Natural killer cell (primary cell): ENCODE data around the gene FARP2. TPM values are rescaled to one million over a fixed set of nuclear protein-coding genes. Genes with fewer than 3 reads are reported as not detected.

Source experiments
- ATAC-seq, 3 donors: fragments of 150-1000 bp in 2 of 3; fragments of 200-7000 bp in 1 of 3; cut with Tn5 transposase; 1 replicate in 1 of 3; 2 replicates in 2 of 3; pipeline ENCODE4 v1.10.0; 2021; ENCODE audit warnings: mild to moderate bottlenecking in 2 of 3, moderate library complexity in 2 of 3
- DNase-seq, 2 donors: peaks; one replicate each; pipeline versions ENCODE4 v3.0.0 to v3.0.0-alpha.2; 2013 to 2021; ENCODE audit warnings: mixed read lengths in 1 of 2
- H3K27ac ChIP-seq: one replicate; pipeline ENCODE4 v1.5.1; 2013; ENCODE audit warnings: mild to moderate bottlenecking, low read length
- H3K27me3 ChIP-seq: one replicate; pipeline ENCODE4 v1.6.1; 2013; ENCODE audit warnings: low read length; ENCODE audit not compliant: control insufficient read depth, insufficient read depth
- H3K36me3 ChIP-seq: one replicate; pipeline ENCODE4 v1.6.1; 2013; ENCODE audit warnings: low read length; ENCODE audit not compliant: control insufficient read depth, insufficient read depth
- H3K4me1 ChIP-seq: one replicate; pipeline ENCODE4 v1.6.1; 2013; ENCODE audit warnings: low read length; ENCODE audit not compliant: control insufficient read depth, insufficient read depth
- H3K4me3 ChIP-seq: one replicate; pipeline ENCODE4 v1.5.1; 2013; ENCODE audit warnings: low read length
- H3K9me3 ChIP-seq: one replicate; pipeline ENCODE4 v1.6.1; 2013; ENCODE audit warnings: low read length; ENCODE audit not compliant: control insufficient read depth, insufficient read depth
- H3K27ac Mint-ChIP-seq, 2 donors: one replicate each; pipeline ENCODE4 v1.8.0; 2022; ENCODE audit warnings: mild to moderate bottlenecking in 2 of 2, mixed read lengths in 2 of 2, moderate library complexity in 1 of 2
- H3K27me3 Mint-ChIP-seq, 2 donors: one replicate each; pipeline ENCODE4 v1.8.0; 2022; ENCODE audit warnings: low read depth in 2 of 2, mixed read lengths in 2 of 2
- H3K36me3 Mint-ChIP-seq: one replicate; pipeline ENCODE4 v1.8.0; 2022; ENCODE audit warnings: mixed read lengths
- H3K4me1 Mint-ChIP-seq, 2 donors: one replicate each; pipeline ENCODE4 v1.8.0; 2022; ENCODE audit warnings: mixed read lengths in 2 of 2
- H3K4me3 Mint-ChIP-seq: one replicate; pipeline ENCODE4 v1.8.0; 2022; ENCODE audit warnings: mild to moderate bottlenecking, moderate library complexity, mixed read lengths
- H3K9me3 Mint-ChIP-seq, 2 donors: one replicate each; pipeline ENCODE4 v1.8.0; 2022; ENCODE audit warnings: mixed read lengths in 2 of 2
- CTCF ChIP-seq: fragments of 200-600 bp; IDR thresholded peaks from one replicate; pipeline ENCODE4 v1.8.0; 2022; ENCODE audit warnings: antibody characterized with exemption
- WGBS: methylation state at CpG from one replicate; pipeline ENCODE4 v1.1.7; 2013; ENCODE audit warnings: missing lambda C conversion rate; ENCODE audit not compliant: insufficient coverage; 5-methylcytosine and 5-hydroxymethylcytosine counted together
- intact Hi-C: fragments of 100-400 bp; cut with micrococcal nuclease; formaldehyde crosslinking; loops from one replicate; pipeline ENCODE4 v1.14.2; 2022
- total RNA-seq, 4 donors: library from RNA; stranded (reverse); fragments of 120-200 nt in 1 of 4; gene quantifications; one replicate each; pipeline versions ENCODE4 v1.2.3 to v1.2.4, GENCODE V29; 2013 to 2022

Gene FARP2
- total RNA-seq, 3 donors from 2014 or later (not counting 1 experiment from before 2014, with no cell fraction given): 26.8 to 40.6 (median 31.6) TPM

- Mint-ChIP-seq H3K4me3 (no peak overlapping the region), H3K4me1 (no peaks in the 10 kb centered on the region), H3K9me3 (no peaks in the 10 kb centered on the region), H3K27me3 (no peaks in the 10 kb centered on the region), H3K36me3 (no peaks in the 10 kb centered on the region), H3K27ac (peak overlapping the region in 1 of 2 donors; percentile 7)
- intact Hi-C loops: no loop called here
- Histone ChIP-seq H3K9me3 (no peaks in the 10 kb centered on the region), H3K36me3 (peaks cover 25% of the 10 kb centered on the region), H3K27me3 (no peaks in the 10 kb centered on the region), H3K4me1 (no peaks in the 10 kb centered on the region), H3K4me3 (no peak overlapping the region), H3K27ac (no peak overlapping the region)
- DNase-seq: no peak
- no peak for TF ChIP-seq CTCF
- ATAC-seq: no peak
- WGBS: 95% methylated on average over 7 of the region's 7 CpGs
Measured at GRCh38 chr2:241492174-241492565, 136.1 kb downstream of the FARP2 start.

- no peak overlapping the region for H3K4me3 Mint-ChIP-seq
- H3K36me3 Mint-ChIP-seq: no peaks in the 10 kb centered on the region
- H3K27ac Mint-ChIP-seq: no peak overlapping the region
- no peaks in the 10 kb centered on the region for H3K4me1 ChIP-seq
- intact Hi-C loops: no loop called here
- H3K27me3 Mint-ChIP-seq: no peaks in the 10 kb centered on the region
- TF ChIP-seq CTCF: no peak
- WGBS: 98% methylated on average over 10 of the region's 10 CpGs
- no peak overlapping the region for H3K4me3 ChIP-seq
- H3K9me3 Mint-ChIP-seq: no peaks in the 10 kb centered on the region
- DNase-seq: no peak
- no peaks in the 10 kb centered on the region for H3K4me1 Mint-ChIP-seq
- peaks cover 30% of the 10 kb centered on the region for H3K36me3 ChIP-seq
- H3K9me3 ChIP-seq: no peaks in the 10 kb centered on the region
- no peak overlapping the region for H3K27ac ChIP-seq
- no peak for ATAC-seq
- no peaks in the 10 kb centered on the region for H3K27me3 ChIP-seq
Measured at GRCh38 chr2:241493092-241493491, 137.0 kb downstream of the FARP2 start.

GRCh38 chr2:241494311-241494908 lies 138.3 kb downstream of the FARP2 start:
- Mint-ChIP-seq H3K4me3 (no peak overlapping the region), H3K4me1 (no peaks in the 10 kb centered on the region), H3K27me3 (no peaks in the 10 kb centered on the region), H3K27ac (no peak overlapping the region), H3K36me3 (no peaks in the 10 kb centered on the region), H3K9me3 (no peaks in the 10 kb centered on the region)
- no peak overlapping the region for H3K27ac ChIP-seq
- no peak for TF ChIP-seq CTCF
- H3K36me3 ChIP-seq: peaks cover 33% of the 10 kb centered on the region
- 96% methylated on average over 16 of the region's 16 CpGs for WGBS
- no peaks in the 10 kb centered on the region for H3K9me3 ChIP-seq
- H3K4me3 ChIP-seq: no peak overlapping the region
- no peaks in the 10 kb centered on the region for H3K4me1 ChIP-seq
- H3K27me3 ChIP-seq: no peaks in the 10 kb centered on the region
- DNase-seq: no peak
- intact Hi-C loops: no loop called here
- no peak for ATAC-seq
